GM23338 (cell line): ENCODE results near the gene CPA3. TPM values are rescaled to one million over a fixed set of nuclear protein-coding genes. Genes with fewer than 3 reads are reported as not detected.

ENCODE experiments used
- ATAC-seq: fragments of 200-7000 bp; cut with Tn5 transposase; 3 replicates; pipeline ENCODE4 v1.9.1; 2020
- DNase-seq: peaks from one replicate; pipeline ENCODE4 v3.0.0-alpha.2; 2015; ENCODE audit warnings: low spot score
- H2AFZ ChIP-seq: fragments of 200-600 bp; sonication (generic); 2 replicates; pipeline ENCODE4 v1.8.0; 2016; ENCODE audit warnings: antibody characterized with exemption, mild to moderate bottlenecking, moderate library complexity
- H3F3A ChIP-seq: fragments of 200-600 bp; sonication (generic); replicated peaks from 2 replicates; pipeline ENCODE4 v1.8.0; 2017; ENCODE audit warnings: antibody characterized with exemption, mixed run types, low read depth
- H3K27ac ChIP-seq: fragments of 200-600 bp; sonication (generic); 2 replicates; pipeline ENCODE4 v1.6.1; 2016; ENCODE audit warnings: low read depth
- H3K27me3 ChIP-seq: fragments of 200-600 bp; sonication (generic); 2 replicates; pipeline ENCODE4 v1.8.0; 2016; ENCODE audit warnings: mild to moderate bottlenecking, mixed run types, moderate library complexity; ENCODE audit not compliant: insufficient read depth
- H3K36me3 ChIP-seq: fragments of 200-600 bp; sonication (generic); 2 replicates; pipeline ENCODE4 v1.8.0; 2016; ENCODE audit warnings: mild to moderate bottlenecking; ENCODE audit not compliant: insufficient read depth
- H3K4me1 ChIP-seq: fragments of 200-600 bp; sonication (generic); 2 replicates; pipeline ENCODE4 v1.8.0; 2016; ENCODE audit warnings: mild to moderate bottlenecking, moderate library complexity; ENCODE audit not compliant: insufficient read depth
- H3K4me2 ChIP-seq: fragments of 200-600 bp; sonication (generic); 2 replicates; pipeline ENCODE4 v1.7.1; 2017; ENCODE audit warnings: mixed run types
- H3K4me3 ChIP-seq: fragments of 200-600 bp; sonication (generic); 2 replicates; pipeline ENCODE4 v1.6.1; 2016; ENCODE audit warnings: mixed run types
- H3K79me2 ChIP-seq: fragments of 200-600 bp; sonication (generic); replicated peaks from 2 replicates; pipeline ENCODE4 v1.8.0; 2017; ENCODE audit warnings: mild to moderate bottlenecking; ENCODE audit not compliant: insufficient read depth
- H3K9me2 ChIP-seq: fragments of 200-600 bp; sonication (generic); 2 replicates; pipeline ENCODE4 v1.8.0; 2017; ENCODE audit not compliant: insufficient read depth
- H4K20me1 ChIP-seq: fragments of 200-600 bp; sonication (generic); replicated peaks from 2 replicates; pipeline ENCODE4 v1.8.0; 2017; ENCODE audit warnings: mild to moderate bottlenecking; ENCODE audit not compliant: insufficient read depth
- H3K27ac Mint-ChIP-seq: 2 replicates; pipeline ENCODE4 v1.8.0; 2020; ENCODE audit warnings: inconsistent platforms, mild to moderate bottlenecking, moderate library complexity, mixed read lengths
- H3K27me3 Mint-ChIP-seq: 3 replicates; pipeline ENCODE4 v1.8.0; 2022; ENCODE audit warnings: low read depth, mild to moderate bottlenecking, moderate library complexity, mixed read lengths, inconsistent platforms; ENCODE audit not compliant: insufficient read depth, poor library complexity
- H3K36me3 Mint-ChIP-seq: 3 replicates; pipeline ENCODE4 v1.8.0; 2021; ENCODE audit warnings: low read depth, mild to moderate bottlenecking, inconsistent platforms, moderate library complexity, mixed read lengths
- H3K4me1 Mint-ChIP-seq: 3 replicates; pipeline ENCODE4 v1.8.0; 2020; ENCODE audit warnings: mild to moderate bottlenecking, inconsistent platforms, mixed read lengths
- H3K4me3 Mint-ChIP-seq: 3 replicates; pipeline ENCODE4 v1.8.0; 2021; ENCODE audit warnings: moderate library complexity, mild to moderate bottlenecking, inconsistent platforms, mixed read lengths
- H3K9me3 Mint-ChIP-seq: 3 replicates; pipeline ENCODE4 v1.8.0; 2020; ENCODE audit warnings: moderate library complexity, mild to moderate bottlenecking, inconsistent platforms, mixed read lengths
- CREB1 ChIP-seq: fragments of 250-450 bp; sonication (Bioruptor Pico); IDR thresholded peaks from 2 replicates; pipeline ENCODE4 v1.5.0; 2020; ENCODE audit warnings: low read depth, mild to moderate bottlenecking, moderate library complexity
- CTCF ChIP-seq, 2 experiments: fragments of 200-600 bp in 1 of 2; sonication (generic) in 1 of 2; conservative IDR thresholded peaks; 2 replicates each; pipeline versions ENCODE4 v1.5.1 to v1.6.1; 2016 to 2017; ENCODE audit warnings: antibody characterized with exemption in 2 of 2, low read depth in 2 of 2, mild to moderate bottlenecking in 2 of 2, moderate library complexity in 1 of 2
- ETS1 ChIP-seq: IDR thresholded peaks from 2 replicates; pipeline ENCODE4 v1.6.1; 2016; ENCODE audit warnings: antibody characterized with exemption
- EZH2 ChIP-seq: fragments of 200-600 bp; sonication (generic); IDR thresholded peaks from one replicate; pipeline ENCODE4 v1.8.0; 2017; ENCODE audit warnings: antibody characterized with exemption, mild to moderate bottlenecking, low read depth; ENCODE audit not compliant: unreplicated experiment
- EZH2phosphoT487 ChIP-seq: fragments of 200-600 bp; sonication (generic); IDR thresholded peaks from one replicate; pipeline ENCODE4 v1.8.1; 2018; ENCODE audit warnings: antibody characterized with exemption; ENCODE audit not compliant: unreplicated experiment
- NANOG ChIP-seq: IDR thresholded peaks from 2 replicates; pipeline ENCODE4 v1.6.1; 2016; ENCODE audit warnings: antibody characterized with exemption, borderline replicate concordance
- STAT1 ChIP-seq: IDR thresholded peaks from one replicate; pipeline ENCODE4 v1.6.1; 2016; ENCODE audit warnings: antibody characterized with exemption; ENCODE audit not compliant: unreplicated experiment
- ZNF114 ChIP-seq: fragments of 250-450 bp; sonication (Bioruptor Pico); IDR thresholded peaks from 2 replicates; pipeline ENCODE4 v1.5.0; 2020; ENCODE audit warnings: mild to moderate bottlenecking, moderate library complexity
- ZNF331 ChIP-seq: fragments of 250-450 bp; sonication (Bioruptor Pico); IDR thresholded peaks from 2 replicates; pipeline ENCODE4 v1.5.0; 2020; ENCODE audit warnings: low read depth, mild to moderate bottlenecking, moderate library complexity
- ZNF462 ChIP-seq: fragments of 250-450 bp; sonication (Bioruptor Pico); IDR thresholded peaks from 2 replicates; pipeline ENCODE4 v1.5.0; 2020; ENCODE audit warnings: mild to moderate bottlenecking, moderate library complexity
- polyA plus RNA-seq: library from polyadenylated mRNA; unstranded; fragments of >200 nt; fragmentation: Nextera tagmentation; extraction: Ambion mirVana; gene quantifications from 2 replicates; pipeline ENCODE4 v1.2.1, GENCODE V29; 2016
- total RNA-seq: library from RNA; depleted of rRNA; stranded (reverse); fragments of >200 nt; shearing (Covaris generic); gene quantifications from 2 replicates; pipeline ENCODE4 v1.2.3, GENCODE V29; 2014
- TF ChIP-seq, protein P1 (sequence below): IDR thresholded peaks from one replicate; pipeline ENCODE4 v1.6.1; 2018; ENCODE audit warnings: antibody characterized with exemption; ENCODE audit not compliant: unreplicated experiment

The CPA3 gene
- total and polyA plus RNA-seq, 2 experiments from 2014 or later = not detected

- Mint-ChIP-seq H3K9me3 (no peaks in the 10 kb centered on the region), H3K4me1 (no peaks in the 10 kb centered on the region), H3K27ac (no peak overlapping the region), H3K27me3 (no peaks in the 10 kb centered on the region), H3K4me3 (no peak overlapping the region), H3K36me3 (no peaks in the 10 kb centered on the region)
- Histone ChIP-seq H3K4me2 (no peak overlapping the region), H3K27me3 (no peaks in the 10 kb centered on the region), H3K79me2 (no peaks in the 10 kb centered on the region), H3K9me2 (no peaks in the 10 kb centered on the region), H2AFZ (no peak overlapping the region), H3F3A (no peaks in the 10 kb centered on the region), H3K4me1 (no peaks in the 10 kb centered on the region), H3K4me3 (no peak overlapping the region), H3K27ac (no peak overlapping the region), H3K36me3 (no peaks in the 10 kb centered on the region), H4K20me1 (no peaks in the 10 kb centered on the region)
- ATAC-seq (no peak), DNase-seq (no peak)
- TF ChIP-seq ZNF114 (CRISPR knock-in tag) = no peak
- no peak for TF ChIP-seq ZNF331 (CRISPR knock-in tag)
- TF ChIP-seq EZH2phosphoT487 = no peak
- TF ChIP-seq CTCF (conservative IDR thresholded peaks at IDR 0.05; ENCODE audit: low read depth in 2 of 2) = no peak
- no peak for TF ChIP-seq STAT1
- no peak for TF ChIP-seq NANOG
- TF ChIP-seq ETS1 = no peak
- TF ChIP-seq, protein P1, sequence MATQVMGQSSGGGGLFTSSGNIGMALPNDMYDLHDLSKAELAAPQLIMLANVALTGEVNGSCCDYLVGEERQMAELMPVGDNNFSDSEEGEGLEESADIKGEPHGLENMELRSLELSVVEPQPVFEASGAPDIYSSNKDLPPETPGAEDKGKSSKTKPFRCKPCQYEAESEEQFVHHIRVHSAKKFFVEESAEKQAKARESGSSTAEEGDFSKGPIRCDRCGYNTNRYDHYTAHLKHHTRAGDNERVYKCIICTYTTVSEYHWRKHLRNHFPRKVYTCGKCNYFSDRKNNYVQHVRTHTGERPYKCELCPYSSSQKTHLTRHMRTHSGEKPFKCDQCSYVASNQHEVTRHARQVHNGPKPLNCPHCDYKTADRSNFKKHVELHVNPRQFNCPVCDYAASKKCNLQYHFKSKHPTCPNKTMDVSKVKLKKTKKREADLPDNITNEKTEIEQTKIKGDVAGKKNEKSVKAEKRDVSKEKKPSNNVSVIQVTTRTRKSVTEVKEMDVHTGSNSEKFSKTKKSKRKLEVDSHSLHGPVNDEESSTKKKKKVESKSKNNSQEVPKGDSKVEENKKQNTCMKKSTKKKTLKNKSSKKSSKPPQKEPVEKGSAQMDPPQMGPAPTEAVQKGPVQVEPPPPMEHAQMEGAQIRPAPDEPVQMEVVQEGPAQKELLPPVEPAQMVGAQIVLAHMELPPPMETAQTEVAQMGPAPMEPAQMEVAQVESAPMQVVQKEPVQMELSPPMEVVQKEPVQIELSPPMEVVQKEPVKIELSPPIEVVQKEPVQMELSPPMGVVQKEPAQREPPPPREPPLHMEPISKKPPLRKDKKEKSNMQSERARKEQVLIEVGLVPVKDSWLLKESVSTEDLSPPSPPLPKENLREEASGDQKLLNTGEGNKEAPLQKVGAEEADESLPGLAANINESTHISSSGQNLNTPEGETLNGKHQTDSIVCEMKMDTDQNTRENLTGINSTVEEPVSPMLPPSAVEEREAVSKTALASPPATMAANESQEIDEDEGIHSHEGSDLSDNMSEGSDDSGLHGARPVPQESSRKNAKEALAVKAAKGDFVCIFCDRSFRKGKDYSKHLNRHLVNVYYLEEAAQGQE = no peak
- TF ChIP-seq EZH2 = no peak
- no peak for TF ChIP-seq CREB1 (CRISPR knock-in tag)
- no peak for TF ChIP-seq ZNF462
These were observed 37.9 kb downstream of the CPA3 start for GRCh38 chr3:148903022-148903442.
